HCT116 (cell line): ENCODE measurements around the gene LRRC71. TPM values are rescaled to one million over a fixed set of nuclear protein-coding genes. Genes with fewer than 3 reads are reported as not detected.

Experiments used
- ATAC-seq: fragments of 200-7000 bp; cut with Tn5 transposase; 2 replicates; pipeline ENCODE4 v1.9.1; 2020; ENCODE audit warnings: mild to moderate bottlenecking, moderate library complexity
- BruUV-seq: library from RNA; stranded (reverse); fragments of 400-500 nt; replicated peaks from 2 replicates; lab custom pipeline; 2021; lab: Mats Ljungman, UMichigan
- CTCF ChIA-PET: fragments of 300-600 bp; sonication (Branson Sonifier 250); formaldehyde crosslinking; loops from one replicate; lab custom pipeline; 2021; ENCODE audit warnings: antibody characterized with exemption; lab: Charles Lee
- POLR2A ChIA-PET: fragments of 300-600, 350-600 bp; sonication (Branson Sonifier 250); formaldehyde crosslinking; loops from one replicate; lab custom pipeline; 2021; ENCODE audit warnings: antibody characterized with exemption; lab: Charles Lee
- RAD21 ChIA-PET, 2 experiments: fragments of 300-600 bp; sonication (Branson Sonifier 250); formaldehyde crosslinking; loops; one replicate each; lab custom pipeline; 2023; ENCODE audit warnings: low total read pairs in 2 of 2; ENCODE audit not compliant: uncharacterized antibody in 2 of 2, unreplicated experiment in 2 of 2, low non-redundant PET in 1 of 2; lab: Charles Lee
- DNase-seq: peaks from one replicate; pipeline ENCODE4 v3.0.0-alpha.2; 2010; ENCODE audit warnings: low read depth, low spot score
- H2AFZ ChIP-seq: fragments of 200-600 bp; shearing (Covaris generic), sonication (generic); 2 replicates; pipeline ENCODE4 v1.6.1; 2017; ENCODE audit warnings: low read depth, mixed run types, mixed read lengths, antibody characterized with exemption, low read length; ENCODE audit not compliant: poor library complexity, severe bottlenecking
- H3K27ac ChIP-seq: 2 replicates; pipeline ENCODE4 v1.5.1; 2012; ENCODE audit warnings: low read depth, low read length
- H3K27me3 ChIP-seq: fragments of 200-600 bp; sonication (generic); 2 replicates; pipeline ENCODE4 v1.6.1; 2016; ENCODE audit warnings: mixed run types, low read length, mixed read lengths; ENCODE audit not compliant: insufficient read depth
- H3K36me3 ChIP-seq, 2 experiments: fragments of 200-500 bp in 1 of 2; fragments of 200-600 bp in 1 of 2; sonication (Bioruptor generic) in 1 of 2; sonication (generic) in 1 of 2; 2 replicates each; pipeline versions ENCODE4 v1.5.1 to v1.6.1; 2014 to 2016; ENCODE audit warnings: low read length in 2 of 2, inconsistent platforms in 1 of 2, mixed read lengths in 1 of 2, mixed run types in 1 of 2; ENCODE audit not compliant: insufficient read depth in 2 of 2, control insufficient read depth in 1 of 2
- H3K4me1 ChIP-seq, 2 experiments: fragments of 200-600 bp in 1 of 2; sonication (generic) in 1 of 2; 2 replicates each; pipeline versions ENCODE4 v1.5.1 to v1.6.1; 2012 to 2017; ENCODE audit warnings: low read length in 2 of 2, inconsistent platforms in 1 of 2, mild to moderate bottlenecking in 1 of 2, mixed read lengths in 1 of 2, mixed run types in 1 of 2, moderate library complexity in 1 of 2; ENCODE audit not compliant: insufficient read depth in 2 of 2, control insufficient read depth in 1 of 2
- H3K4me2 ChIP-seq: fragments of 200-600 bp; sonication (generic); 2 replicates; pipeline ENCODE4 v1.6.1; 2017; ENCODE audit warnings: mixed run types, low read length, mixed read lengths
- H3K4me3 ChIP-seq, 2 experiments: fragments of 200-600 bp in 1 of 2; sonication (generic) in 1 of 2; replicated peaks in 1 of 2; 2 replicates each; pipeline ENCODE4 v1.5.1; 2011 to 2016; ENCODE audit warnings: low read length in 2 of 2, control low read depth in 1 of 2, low read depth in 1 of 2, mild to moderate bottlenecking in 1 of 2, mixed read lengths in 1 of 2, mixed run types in 1 of 2
- H3K79me2 ChIP-seq: fragments of 200-600 bp; sonication (generic); 2 replicates; pipeline ENCODE4 v1.6.1; 2017; ENCODE audit warnings: mild to moderate bottlenecking, mixed run types, low read length, moderate library complexity, mixed read lengths; ENCODE audit not compliant: insufficient read depth
- H3K9ac ChIP-seq: fragments of 200-600 bp; sonication (generic); 2 replicates; pipeline ENCODE4 v1.6.1; 2016; ENCODE audit warnings: low read length, mixed read lengths
- H3K9me2 ChIP-seq: fragments of 200-600 bp; sonication (generic), shearing (Covaris generic); 2 replicates; pipeline ENCODE4 v1.6.1; 2017; ENCODE audit warnings: mixed run types, mild to moderate bottlenecking, moderate library complexity; ENCODE audit not compliant: insufficient read depth
- H3K9me3 ChIP-seq, 2 experiments: fragments of 200-500 bp in 1 of 2; fragments of 200-600 bp in 1 of 2; sonication (Bioruptor generic) in 1 of 2; sonication (generic) in 1 of 2; 2 replicates each; pipeline ENCODE4 v1.6.1; 2014 to 2017; ENCODE audit warnings: low read length in 2 of 2, mixed read lengths in 2 of 2, inconsistent platforms in 1 of 2, low read depth in 1 of 2, mild to moderate bottlenecking in 1 of 2, mixed run types in 1 of 2, moderate library complexity in 1 of 2; ENCODE audit not compliant: control insufficient read depth in 1 of 2, insufficient read depth in 1 of 2
- H4K20me1 ChIP-seq: fragments of 200-600 bp; sonication (generic), shearing (Covaris generic); 2 replicates; pipeline ENCODE4 v1.6.1; 2017; ENCODE audit warnings: mixed run types, mild to moderate bottlenecking, moderate library complexity; ENCODE audit not compliant: insufficient read depth
- ATF3 ChIP-seq: IDR thresholded peaks from 2 replicates; pipeline ENCODE4 v1.6.1; 2012
- CBX3 ChIP-seq: IDR thresholded peaks from 2 replicates; pipeline ENCODE4 v1.6.1; 2012; ENCODE audit warnings: low read depth
- CEBPB ChIP-seq: IDR thresholded peaks from 2 replicates; pipeline ENCODE4 v1.6.1; 2012; ENCODE audit warnings: low read depth
- EZH2 ChIP-seq: fragments of 200-600 bp; sonication (generic); IDR thresholded peaks from 2 replicates; pipeline ENCODE4 v1.6.1; 2017; ENCODE audit warnings: antibody characterized with exemption, mixed run types
- EZH2phosphoT487 ChIP-seq: fragments of 200-600 bp; IDR thresholded peaks from 2 replicates; pipeline ENCODE4 v1.6.1; 2018; ENCODE audit warnings: antibody characterized with exemption, borderline replicate concordance
- FOSL1 ChIP-seq: IDR thresholded peaks from 2 replicates; pipeline ENCODE4 v1.6.1; 2012; ENCODE audit warnings: low read depth
- JUND ChIP-seq: IDR thresholded peaks from 2 replicates; pipeline ENCODE4 v1.6.1; 2012
- MAX ChIP-seq: IDR thresholded peaks from 2 replicates; pipeline ENCODE4 v1.6.1; 2012
- POLR2A ChIP-seq: IDR thresholded peaks from 2 replicates; pipeline ENCODE4 v1.7.0; 2011; ENCODE audit warnings: borderline replicate concordance; ENCODE audit not compliant: insufficient read depth, insufficient read length; ENCODE audit errors: extremely low read depth
- POLR2AphosphoS5 ChIP-seq: IDR thresholded peaks from 2 replicates; pipeline ENCODE4 v1.6.1; 2011; ENCODE audit warnings: mild to moderate bottlenecking, low read depth, low read length, moderate library complexity
- RAD21 ChIP-seq: IDR thresholded peaks from 2 replicates; pipeline ENCODE4 v1.6.1; 2012; ENCODE audit warnings: low read depth, mild to moderate bottlenecking
- REST ChIP-seq: IDR thresholded peaks from 2 replicates; pipeline ENCODE4 v1.6.1; 2012; ENCODE audit warnings: low read depth
- SIN3A ChIP-seq: IDR thresholded peaks from 2 replicates; pipeline ENCODE4 v1.6.1; 2012; ENCODE audit warnings: low read depth
- SP1 ChIP-seq: IDR thresholded peaks from 2 replicates; pipeline ENCODE4 v1.6.1; 2012; ENCODE audit warnings: low read depth
- TCF7L2 ChIP-seq: IDR thresholded peaks from 2 replicates; pipeline ENCODE4 v1.7.0; 2011; ENCODE audit warnings: borderline replicate concordance, inconsistent platforms; ENCODE audit not compliant: insufficient read depth, insufficient read length; ENCODE audit errors: extremely low read depth
- ZFX ChIP-seq: fragments of 450-650 bp; IDR thresholded peaks from 2 replicates; pipeline ENCODE4 v1.6.1; 2017
- intact Hi-C: fragments of 100-400 bp; cut with micrococcal nuclease; formaldehyde crosslinking; loops from 2 replicates; pipeline ENCODE4 v1.10.0; 2022
- total RNA-seq: library from RNA; stranded (reverse); gene quantifications from one replicate; pipeline ENCODE4 v1.2.1, GENCODE V29; 2021; ENCODE audit not compliant: unreplicated experiment
- TF ChIP-seq, protein P1 (sequence below), 3 experiments: fragments of 200-600 bp in 1 of 3; sonication (generic) in 1 of 3; IDR thresholded peaks in 2 of 3; conservative IDR thresholded peaks in 1 of 3; 2 replicates each; pipeline ENCODE4 v1.5.1; 2012 to 2017; ENCODE audit warnings: low read depth in 2 of 3, low read length in 2 of 3, antibody characterized with exemption in 1 of 3, borderline replicate concordance in 1 of 3, control low read depth in 1 of 3, mild to moderate bottlenecking in 1 of 3, mixed read lengths in 1 of 3, mixed run types in 1 of 3, moderate library complexity in 1 of 3; ENCODE audit not compliant: insufficient read depth in 1 of 3

LRRC71 gene
- total RNA-seq, 1 experiment from 2014 or later, result not detected

DNA sequence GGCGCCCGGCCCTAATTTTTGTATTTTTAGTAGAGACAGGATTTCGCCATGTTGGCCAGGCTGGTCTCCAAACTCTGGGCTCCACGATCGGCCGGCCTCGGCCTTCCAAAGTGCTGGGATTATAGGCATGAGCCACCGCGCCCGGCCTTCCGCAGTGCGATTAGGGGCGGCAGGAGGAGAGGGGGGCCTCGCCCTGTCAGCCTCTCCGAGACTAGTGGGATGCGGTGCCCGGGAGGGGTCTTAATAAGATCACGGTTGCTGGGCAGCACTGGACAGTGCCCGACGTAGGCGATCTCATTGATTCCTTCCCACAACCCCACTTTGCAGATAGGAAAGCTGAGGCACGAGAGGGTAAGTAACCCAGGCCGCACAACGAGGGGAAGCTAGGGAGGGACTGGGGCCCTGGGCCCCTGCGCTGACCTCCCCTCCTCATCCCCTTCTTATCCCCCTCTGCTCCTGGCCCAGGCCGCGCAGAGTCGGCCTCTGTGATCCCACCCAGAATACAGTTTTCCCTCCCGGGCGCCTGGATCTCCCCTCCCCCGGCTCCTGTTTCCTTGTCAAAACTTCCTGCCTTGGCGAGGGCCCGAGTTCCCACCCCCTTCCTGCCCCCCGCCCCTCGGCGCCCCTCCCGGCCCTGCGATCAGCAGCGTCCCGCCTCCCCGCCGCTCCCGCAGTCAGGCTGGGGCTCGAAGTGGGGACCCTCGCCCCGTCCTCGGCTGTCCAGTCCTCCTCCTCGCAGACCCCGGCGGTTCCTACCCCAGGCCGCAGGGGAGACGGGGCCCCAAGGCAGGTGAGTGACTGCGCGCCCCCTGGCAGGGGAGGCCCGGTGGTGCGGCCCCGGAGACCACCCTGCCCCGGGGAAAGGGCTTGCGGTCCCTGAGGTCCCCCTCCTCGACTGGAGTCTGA, 27.1 kb upstream of the LRRC71 start, which contains the start of gene PEAR1:
Gene PEAR1, plus strand, starts transcription at position 671 of the 906 bp plus-strand sequence. CDS start 10,209 bp downstream, outside the sequence.
- TF ChIP-seq POLR2A (no peak), ATF3 (no peak), SP1 (no peak), JUND (no peak), CBX3 (no peak), RAD21 (no peak), CEBPB (no peak), TCF7L2 (no peak), REST (no peak), SIN3A (no peak), MAX (no peak), FOSL1 (no peak), ZFX (no peak), EZH2phosphoT487 (no peak), EZH2 (no peak), POLR2AphosphoS5 (no peak)
- TF ChIP-seq, protein P1, sequence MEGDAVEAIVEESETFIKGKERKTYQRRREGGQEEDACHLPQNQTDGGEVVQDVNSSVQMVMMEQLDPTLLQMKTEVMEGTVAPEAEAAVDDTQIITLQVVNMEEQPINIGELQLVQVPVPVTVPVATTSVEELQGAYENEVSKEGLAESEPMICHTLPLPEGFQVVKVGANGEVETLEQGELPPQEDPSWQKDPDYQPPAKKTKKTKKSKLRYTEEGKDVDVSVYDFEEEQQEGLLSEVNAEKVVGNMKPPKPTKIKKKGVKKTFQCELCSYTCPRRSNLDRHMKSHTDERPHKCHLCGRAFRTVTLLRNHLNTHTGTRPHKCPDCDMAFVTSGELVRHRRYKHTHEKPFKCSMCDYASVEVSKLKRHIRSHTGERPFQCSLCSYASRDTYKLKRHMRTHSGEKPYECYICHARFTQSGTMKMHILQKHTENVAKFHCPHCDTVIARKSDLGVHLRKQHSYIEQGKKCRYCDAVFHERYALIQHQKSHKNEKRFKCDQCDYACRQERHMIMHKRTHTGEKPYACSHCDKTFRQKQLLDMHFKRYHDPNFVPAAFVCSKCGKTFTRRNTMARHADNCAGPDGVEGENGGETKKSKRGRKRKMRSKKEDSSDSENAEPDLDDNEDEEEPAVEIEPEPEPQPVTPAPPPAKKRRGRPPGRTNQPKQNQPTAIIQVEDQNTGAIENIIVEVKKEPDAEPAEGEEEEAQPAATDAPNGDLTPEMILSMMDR (IDR thresholded peaks at IDR 0.05 in 2 of 3, conservative IDR thresholded peaks at IDR 0.05 in 1 of 3; ENCODE audit: borderline replicate concordance in 1 of 3, insufficient read depth in 1 of 3, low read depth in 2 of 3, low read length in 2 of 3), result no peak
- Histone ChIP-seq H2AFZ (no peak within 1 kb of the TSS), H3K9me3 (no peaks in the 10 kb centered on the region), H3K9me2 (no peaks in the 10 kb centered on the region), H3K27ac (no peak within 1 kb of the TSS), H3K79me2 (no peaks in the 10 kb centered on the region), H3K4me2 (peak within 1 kb of the TSS; percentile 62), H3K9ac (no peak within 1 kb of the TSS; the same call in 1 of the 2 replicates), H3K4me3 (peak within 1 kb of the TSS in 1 of 2 experiments; percentile 18; a peak in 1 of 4 replicates), H3K36me3 (no peaks in the 10 kb centered on the region), H3K27me3 (no peaks in the 10 kb centered on the region), H3K4me1 (peaks cover 32 to 68% of the 10 kb centered on the region in 2 experiments), H4K20me1 (no peaks in the 10 kb centered on the region)
- DNase-seq (no peak), ATAC-seq (no peak)
- no TSS peak for BruUV-seq
- POLR2A ChIA-PET, result no interaction called here
- intact Hi-C loops, result no loop called here
- CTCF ChIA-PET, result interaction anchor here (0.6 to 4.6 kb wide), 6 partner anchors 27 to 244 kb away, joined by 3 to 62 read pairs (median 6); partner anchors contain the start of gene LRRC71
- RAD21 ChIA-PET, result interaction anchor here (0.6 to 0.8 kb wide), 5 partner anchors 27 to 301 kb away, joined by 3 to 4 read pairs (median 3); partner anchors contain the start of gene LRRC71 (in 1 of the 2)
